Lower leg skin (tissue), 3 donors: Measurements from ENCODE around the gene FAM171A2.

ENCODE experiments used
- CTCF ChIP-seq, 3 donors: fragments of 450-650 bp; IDR thresholded peaks; one replicate each; pipeline ENCODE4 v1.5.1; 2016; ENCODE audit warnings: antibody characterized with exemption in 3 of 3, mild to moderate bottlenecking in 3 of 3, moderate library complexity in 2 of 3
- POLR2A ChIP-seq, 2 donors: fragments of 450-650 bp; IDR thresholded peaks; one replicate each; pipeline ENCODE4 v1.6.1; 2016 to 2017; ENCODE audit warnings: antibody characterized with exemption in 2 of 2, mild to moderate bottlenecking in 1 of 2, moderate library complexity in 1 of 2

- TF ChIP-seq CTCF (IDR thresholded peaks at IDR 0.05) (no peak), POLR2A (IDR thresholded peaks at IDR 0.05) (no peak)
Measured at GRCh38 chr17:44361292-44362260, 2.1 kb downstream of the FAM171A2 start.
